Stimulated activated CD4-positive, alpha-beta T cell treated with anti-CD3 and anti-CD28 coated beads, Interleukin-15, amount 100 ng/mL, for 1 hour (primary cell): Measurements from ENCODE around the gene ITGBL1.

ENCODE experiments used
- DNase-seq, 2 donors: peaks; one replicate each; pipeline ENCODE4 v3.0.0-alpha.2; 2020; ENCODE audit warnings: low read depth in 1 of 2, low spot score in 1 of 2

The ITGBL1 gene

DNA sequence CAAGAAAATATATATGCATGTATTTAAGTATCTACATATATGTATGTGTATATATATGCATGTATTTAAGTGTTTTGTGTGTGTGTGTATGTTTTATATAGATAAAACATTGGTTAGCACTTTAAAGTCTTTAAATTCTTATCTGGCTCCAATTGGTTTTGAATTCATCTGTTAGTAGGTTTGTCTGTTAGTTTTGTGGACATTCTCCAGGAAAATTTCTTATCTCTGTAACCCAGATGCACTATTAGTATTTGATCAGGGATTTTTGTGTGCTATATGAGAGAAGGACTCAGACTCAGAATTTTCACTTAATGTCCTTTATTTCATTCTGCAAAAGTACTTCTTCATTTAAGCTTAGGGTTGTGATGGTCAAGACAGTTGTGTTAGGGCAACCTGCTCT is 103.1 kb downstream of the ITGBL1 start:
- DNase-seq = no peak

DNA sequence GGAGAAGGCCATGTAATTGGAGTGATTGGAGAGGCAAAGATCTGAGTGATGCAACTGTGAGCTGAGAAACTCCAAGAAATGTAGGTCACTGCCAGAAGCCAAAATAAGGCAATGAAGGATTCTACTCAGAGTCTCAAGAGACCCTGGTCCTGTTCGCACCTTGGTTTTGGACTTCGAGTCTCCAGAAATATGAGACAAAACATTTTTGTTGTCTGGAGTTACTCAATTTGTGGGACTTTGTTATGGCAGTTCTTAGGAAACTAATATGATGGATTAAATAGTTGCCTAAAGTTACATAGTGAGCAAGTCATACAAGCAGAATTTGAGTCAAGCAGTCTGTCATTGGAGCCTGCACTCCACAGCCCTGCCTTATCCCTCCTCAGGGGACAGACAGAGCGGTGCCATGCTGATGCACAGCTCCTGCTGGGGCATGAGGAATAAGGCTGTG is 104.2 kb downstream of the ITGBL1 start:
- no peak for DNase-seq

DNA sequence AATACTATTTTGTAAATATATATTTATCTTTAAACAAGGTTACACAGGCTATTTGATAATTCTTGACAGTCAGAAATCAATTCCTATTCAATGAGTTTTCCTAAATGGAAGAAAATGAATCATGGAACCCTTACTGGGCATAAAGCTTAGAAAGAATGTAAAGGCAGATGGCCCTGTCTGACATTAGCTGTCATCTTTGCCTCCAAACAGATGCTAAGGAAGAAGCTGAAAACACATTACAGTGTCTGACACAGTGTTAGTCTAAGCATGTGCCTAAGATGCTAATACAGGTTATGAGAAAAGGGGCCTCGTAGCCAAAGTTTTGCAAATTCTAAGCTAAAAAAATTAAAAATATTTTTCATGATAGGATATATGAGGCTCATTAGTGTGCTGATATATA is 112.8 kb downstream of the ITGBL1 start:
- no peak for DNase-seq

DNA sequence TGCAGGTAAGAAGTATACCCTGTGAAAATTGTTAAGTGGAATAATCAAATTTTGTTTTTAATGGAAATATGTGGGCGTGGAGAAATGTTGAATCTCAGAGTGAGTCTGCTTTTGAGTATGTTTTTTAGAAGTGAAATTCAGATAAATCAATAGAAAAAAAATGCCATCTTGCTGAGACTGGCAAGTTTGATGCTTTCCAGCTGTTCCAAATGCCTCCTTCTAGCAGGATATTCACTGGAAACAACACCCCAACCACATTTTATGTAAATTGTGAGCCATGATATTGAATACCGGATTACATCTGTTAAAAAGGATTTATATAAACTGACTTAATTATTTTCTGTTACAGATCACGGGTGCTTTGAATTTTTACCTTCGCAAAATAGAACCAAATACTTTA is 115.4 kb downstream of the ITGBL1 start:
- DNase-seq = no peak

DNA sequence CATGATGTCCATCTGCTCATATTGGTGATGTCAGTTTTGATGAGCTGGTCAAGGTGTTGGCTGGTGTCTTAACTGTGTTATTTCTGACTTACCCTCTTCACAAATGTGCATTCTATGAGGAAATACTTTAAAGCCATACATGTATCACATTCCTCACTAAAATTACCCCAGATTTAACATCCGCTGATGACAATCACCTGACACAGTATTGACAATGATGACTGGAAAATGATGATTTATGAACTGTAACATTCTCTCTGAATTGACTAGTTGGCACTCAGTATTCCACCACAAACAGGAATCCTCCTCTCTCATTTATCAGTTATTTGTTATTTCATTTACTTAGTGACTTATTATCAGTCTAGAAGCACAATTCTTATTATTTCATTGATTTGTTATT is 117.3 kb downstream of the ITGBL1 start:
- no peak for DNase-seq

DNA sequence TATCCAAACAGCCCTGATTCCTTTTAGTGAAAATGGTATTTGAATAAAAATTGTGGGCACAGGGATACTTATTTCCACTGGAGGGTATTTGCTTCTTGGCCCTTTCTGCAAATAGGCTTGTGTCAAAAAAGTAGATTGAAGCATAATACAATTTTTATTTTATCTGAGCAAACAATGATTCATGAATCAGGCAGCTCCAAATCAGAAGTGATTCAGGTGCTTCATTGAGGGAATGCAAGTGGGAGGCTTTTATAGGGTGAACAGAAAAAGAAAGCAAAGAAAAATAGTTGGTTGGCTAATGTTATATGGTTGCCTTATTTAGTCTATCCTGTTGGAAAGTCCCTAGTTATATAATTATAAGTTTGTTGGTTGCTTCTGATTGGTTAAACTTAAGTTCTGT is 117.9 kb downstream of the ITGBL1 start:
- DNase-seq = no peak

DNA sequence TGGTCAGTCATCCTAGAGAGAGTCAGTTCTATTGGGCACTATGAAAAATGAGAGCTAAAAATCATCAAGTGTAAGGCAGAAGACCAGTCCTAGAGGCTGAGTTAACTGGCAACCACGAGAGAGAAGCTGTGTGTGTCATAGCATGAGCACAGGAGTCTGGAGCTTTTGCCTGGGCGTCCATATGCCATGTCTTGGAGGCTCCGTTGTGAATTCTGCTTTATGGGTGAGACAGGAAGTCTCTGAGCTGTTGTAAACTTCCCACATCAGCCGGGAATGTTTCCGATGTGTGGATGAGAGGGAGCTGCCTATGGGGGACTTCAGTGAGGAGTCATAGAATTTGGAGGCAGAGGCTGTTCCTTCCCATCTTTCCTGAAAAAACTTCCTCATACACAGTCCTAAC is 120.0 kb downstream of the ITGBL1 start:
- DNase-seq = no peak

DNA sequence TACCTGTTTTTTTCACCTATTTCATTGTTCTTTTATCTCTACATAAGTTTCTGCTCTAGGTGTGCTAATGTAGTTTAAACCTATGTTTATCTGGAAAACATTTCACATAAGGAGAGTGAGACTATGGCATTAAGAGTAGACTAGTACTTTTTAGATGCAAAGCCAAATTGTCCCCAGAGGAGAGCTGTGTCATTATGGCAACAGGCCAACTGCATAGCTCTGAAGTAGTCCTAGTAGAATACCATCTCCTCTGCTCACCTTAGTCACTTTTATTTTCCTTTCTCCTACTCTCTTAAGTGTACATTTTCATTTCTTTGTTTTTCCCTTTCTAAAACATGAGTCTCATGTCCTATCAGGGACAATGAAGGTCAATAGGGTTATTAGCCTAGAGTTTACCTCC is 123.1 kb downstream of the ITGBL1 start:
- DNase-seq = no peak

DNA sequence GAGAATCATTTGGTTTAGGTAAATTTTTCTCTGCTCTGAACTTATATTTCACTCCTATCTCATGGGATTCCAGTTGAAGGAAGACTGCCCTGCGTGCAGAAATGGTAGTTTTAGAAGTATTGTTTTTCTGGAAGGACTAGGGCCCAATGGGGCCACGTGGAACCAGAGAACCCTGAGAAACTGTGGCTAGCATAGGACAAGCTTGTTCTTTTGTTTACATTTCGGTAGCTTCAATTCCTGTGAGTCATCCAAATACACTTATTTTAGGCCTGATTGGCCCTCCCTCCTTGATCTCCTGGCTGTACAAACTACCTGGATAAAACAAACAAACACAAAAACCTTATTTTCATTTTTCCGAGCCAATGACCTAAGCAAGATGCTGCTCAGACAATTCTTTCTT is 124.0 kb downstream of the ITGBL1 start:
- no peak for DNase-seq

DNA sequence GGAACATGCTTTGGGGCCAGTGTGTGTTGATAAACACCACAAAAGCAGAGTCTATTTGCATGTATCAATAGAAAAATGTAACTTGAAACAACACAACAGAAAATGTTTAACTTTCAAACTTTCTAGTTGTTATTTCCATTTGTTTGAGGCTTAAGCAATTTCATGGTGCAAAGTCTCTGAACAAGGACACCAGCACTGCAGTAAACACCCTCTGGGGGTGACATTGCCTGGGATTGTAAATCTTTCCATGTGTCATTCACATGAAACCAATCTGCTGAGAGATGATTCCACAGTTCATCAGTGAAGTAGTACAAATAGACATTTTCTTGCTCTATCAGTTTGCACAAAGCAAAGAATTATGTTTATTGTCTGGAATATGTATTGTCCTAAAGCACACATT is 124.5 kb downstream of the ITGBL1 start:
- no peak for DNase-seq

DNA sequence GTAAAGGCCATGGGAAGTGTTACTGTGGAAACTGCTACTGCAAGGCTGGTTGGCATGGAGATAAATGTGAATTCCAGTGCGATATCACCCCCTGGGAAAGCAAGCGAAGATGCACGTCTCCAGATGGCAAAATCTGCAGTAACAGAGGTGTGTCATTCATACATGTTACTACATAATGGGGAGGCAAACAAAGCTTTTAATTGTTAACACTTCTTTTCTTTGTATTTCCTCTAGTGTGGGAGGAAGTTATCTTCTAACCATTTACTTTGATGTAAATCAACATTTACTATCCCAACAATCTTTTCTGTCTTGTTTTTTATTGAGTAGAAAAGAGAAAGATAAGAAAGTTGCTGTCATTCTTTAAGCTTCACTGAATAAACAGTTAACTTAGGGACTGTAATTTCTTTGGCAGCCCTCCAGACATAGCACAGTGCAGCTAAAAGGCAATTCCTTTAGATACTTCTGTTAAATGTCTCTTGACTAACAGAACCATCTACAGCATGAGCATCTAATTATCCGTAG is 126.9 kb downstream of the ITGBL1 start:
- no peak for DNase-seq

DNA sequence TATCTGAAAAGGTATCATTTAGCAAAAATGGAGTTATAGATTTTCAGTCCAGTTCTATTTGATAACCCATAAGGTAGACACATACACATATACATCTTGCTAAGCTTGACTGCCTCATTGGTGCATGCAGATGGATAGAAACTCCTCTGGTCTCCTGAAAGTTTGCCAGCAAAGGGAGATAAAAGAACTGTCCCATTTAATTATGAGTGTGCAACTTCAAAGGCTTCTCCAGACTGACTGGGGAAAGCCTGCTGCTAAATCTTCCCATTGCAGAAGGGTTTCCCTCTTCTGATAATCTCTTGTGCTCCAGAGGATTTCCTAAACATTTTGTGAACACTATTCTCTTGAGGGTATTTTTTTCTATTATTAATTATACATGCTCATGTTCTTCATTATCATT is 131.9 kb downstream of the ITGBL1 start:
- DNase-seq = no peak

DNA sequence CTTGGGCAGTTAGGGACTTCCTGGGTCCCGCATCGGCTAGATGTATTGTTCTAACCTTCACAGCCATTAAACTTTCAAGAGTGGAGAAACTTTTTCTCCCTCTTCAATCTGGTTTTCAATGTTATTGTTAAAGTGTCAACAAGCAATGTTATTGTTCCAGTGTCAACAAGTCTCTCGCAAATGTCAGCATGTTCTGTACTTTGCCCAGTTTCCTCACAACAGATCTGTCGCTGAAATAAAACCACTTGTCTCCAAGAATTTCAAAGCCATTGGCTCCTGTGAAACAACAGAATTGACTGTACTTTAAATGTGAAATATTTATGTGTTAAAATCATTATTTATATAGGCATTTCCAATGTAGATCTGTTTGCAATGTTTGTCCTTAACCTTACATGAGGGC is 138.0 kb downstream of the ITGBL1 start:
- DNase-seq = no peak

DNA sequence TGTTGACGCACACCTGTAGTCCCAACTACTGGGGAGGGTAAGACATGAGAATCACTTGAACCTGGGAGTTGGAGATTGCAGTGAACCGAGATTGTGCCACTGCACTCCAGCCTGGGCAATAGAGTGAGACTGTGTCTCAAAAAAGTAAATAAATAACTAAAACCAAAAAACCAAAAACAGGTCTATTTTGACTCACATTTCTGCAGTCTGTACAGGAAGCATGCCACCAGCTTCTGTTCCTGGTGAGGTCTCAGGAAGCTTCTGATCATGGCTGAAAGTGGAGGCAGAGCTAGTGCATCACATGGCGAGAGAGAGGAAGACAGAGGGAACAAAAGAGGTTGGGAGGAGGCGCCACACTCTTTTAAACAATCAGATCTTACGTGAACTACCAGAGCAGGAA is 142.5 kb downstream of the ITGBL1 start:
- DNase-seq = no peak

DNA sequence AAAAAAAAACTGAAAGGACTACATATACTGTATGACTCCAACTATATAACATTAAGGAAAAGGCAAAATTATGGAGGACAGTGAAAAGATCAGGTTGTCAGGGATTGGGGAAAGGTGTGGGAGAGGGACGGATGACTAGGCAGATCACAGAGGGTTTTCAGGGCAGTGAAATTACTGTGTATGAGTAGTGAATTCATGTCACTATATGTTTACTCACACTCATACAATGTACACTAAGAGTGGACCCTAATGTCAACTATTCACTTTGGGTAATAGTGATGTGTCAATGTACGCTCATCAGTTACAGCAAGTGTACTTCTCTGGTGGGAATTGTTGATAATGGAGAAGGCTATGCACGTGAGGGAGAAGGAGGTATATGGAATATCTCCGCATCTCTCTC is 144.3 kb downstream of the ITGBL1 start:
- DNase-seq = no peak

DNA sequence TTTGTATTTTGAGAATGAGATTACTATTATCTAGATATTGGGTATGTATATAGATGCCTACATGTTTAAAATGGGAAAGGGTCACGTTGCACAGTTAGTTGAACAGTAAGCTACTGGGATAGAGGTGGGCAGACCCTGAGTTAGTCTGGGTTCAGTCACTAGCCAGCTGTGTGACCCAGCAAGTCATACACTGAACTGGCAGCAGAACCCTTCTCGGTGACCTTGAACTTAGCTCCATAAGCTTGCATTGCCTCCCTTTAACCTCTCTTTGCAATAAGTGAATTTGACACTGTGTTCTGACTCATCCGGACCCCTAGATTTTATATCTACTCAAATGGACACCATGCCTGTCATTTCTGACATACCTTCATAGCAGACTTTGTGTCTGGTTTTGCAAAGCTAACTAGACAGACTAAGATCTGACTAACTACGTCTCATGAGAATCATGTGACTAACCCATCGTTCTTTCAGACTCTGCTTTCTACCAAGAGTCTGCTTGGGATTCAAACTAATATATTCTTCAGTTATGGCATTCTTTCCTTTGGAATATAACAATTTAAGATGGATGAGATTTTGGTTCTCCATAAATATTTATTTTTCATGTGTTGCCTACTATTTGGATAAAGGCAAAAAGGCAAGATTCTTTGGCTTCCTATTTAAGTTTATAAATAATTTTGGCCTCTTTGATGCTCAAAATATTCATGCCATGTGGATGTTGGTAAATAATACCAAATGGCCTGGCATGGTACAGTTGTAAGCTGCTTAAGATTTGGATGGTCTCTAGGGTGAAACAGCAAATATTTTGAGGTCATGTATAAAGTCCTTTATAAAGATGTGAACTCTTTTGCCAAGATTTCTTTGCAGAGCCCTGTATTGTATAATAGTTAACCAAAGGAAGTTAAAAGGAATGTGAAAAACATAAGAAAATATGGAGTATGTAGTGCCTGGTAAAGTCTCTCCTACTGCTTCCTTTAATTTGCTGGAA is 159.3 kb downstream of the ITGBL1 start:
- no peak for DNase-seq

DNA sequence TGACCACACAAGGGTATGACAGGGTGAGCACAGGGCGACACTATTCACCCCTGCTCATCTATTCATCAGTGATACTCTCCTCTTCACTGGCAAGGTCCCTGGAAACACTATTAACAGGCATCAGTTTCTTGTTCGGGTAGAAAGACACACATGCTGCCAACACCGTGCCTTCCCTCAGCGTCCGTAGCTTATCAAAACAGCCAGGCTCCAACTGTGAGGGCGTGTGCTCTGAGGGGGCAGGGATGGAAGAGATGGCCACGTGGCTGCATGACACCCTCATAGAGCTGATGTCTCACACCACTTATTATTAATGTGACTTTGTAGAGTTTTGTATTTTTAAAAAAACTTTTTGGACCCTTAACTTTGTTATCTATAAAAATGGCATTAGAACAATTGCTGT is 160.3 kb downstream of the ITGBL1 start:
- no peak for DNase-seq

DNA sequence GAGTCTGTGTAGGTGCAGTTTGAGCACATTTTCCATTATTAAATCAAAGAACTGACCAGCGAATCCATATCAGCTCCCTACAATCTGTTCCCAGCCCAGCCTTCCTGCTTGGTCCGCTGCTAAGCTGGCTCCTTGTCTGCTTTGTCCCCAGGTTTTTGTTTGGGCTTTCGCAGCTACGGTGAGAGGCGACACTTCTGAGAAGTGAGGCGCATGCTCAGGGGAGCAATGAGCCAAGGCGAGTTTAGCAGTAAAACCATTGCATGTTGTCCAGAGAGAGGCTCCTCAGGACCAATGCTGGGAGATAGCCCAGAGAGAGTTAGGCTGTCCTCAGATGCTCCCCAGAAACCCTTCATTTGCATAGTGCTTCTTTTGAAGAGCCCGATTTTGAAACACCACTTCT is 162.0 kb downstream of the ITGBL1 start:
- no peak for DNase-seq

DNA sequence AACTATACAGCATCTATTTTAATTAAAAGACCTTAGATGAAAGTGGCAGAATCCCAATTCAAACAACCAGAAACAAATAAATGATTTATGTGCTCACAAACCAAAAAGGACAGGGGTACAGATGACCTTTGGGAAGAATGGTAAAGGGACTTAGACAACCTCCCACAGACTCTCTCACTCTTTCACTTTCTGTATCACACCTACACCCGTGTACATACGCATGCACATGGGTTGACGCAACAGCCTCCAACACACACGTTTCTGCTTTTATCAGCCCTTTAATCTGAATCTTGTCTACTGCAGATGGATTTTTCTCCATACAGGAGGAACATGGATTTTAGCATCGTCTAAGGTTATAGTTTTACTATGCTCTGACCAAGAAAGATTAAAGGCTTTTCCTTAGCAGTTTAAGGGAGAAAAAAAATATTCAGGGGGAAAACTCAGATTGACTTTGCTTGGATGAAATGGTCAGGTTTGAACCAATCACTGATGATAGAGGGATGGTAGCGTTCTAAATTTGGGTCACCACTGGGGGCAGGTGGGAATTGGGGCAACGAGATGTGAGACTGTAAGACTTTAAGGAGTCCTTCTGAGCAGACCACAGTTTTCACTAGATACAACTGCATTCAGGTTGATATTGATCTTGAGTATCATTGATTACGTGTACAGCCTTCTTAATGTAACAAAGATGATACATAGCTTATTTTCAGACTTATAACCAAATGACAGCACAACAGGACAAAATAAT is 166.1 kb downstream of the ITGBL1 start:
- DNase-seq = no peak

DNA sequence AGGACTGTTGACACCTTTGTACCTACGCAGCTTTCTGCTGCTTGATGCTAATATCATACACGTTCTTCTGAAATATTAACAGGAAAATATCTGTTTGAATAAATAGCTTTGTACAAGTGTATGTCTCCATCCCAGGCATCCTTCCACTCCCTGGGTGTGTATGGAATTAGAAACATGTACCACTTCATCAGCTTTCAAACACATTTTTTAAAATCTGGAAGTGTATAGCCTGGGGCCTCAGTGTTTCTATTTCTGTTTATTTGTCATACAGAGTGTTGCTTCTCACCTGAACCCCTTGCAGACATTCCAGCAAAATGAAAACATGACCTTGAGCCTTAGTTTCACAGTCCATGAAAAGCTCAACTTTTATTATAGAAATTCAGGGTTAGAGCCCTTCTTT is 168.6 kb downstream of the ITGBL1 start:
- DNase-seq = no peak

DNA sequence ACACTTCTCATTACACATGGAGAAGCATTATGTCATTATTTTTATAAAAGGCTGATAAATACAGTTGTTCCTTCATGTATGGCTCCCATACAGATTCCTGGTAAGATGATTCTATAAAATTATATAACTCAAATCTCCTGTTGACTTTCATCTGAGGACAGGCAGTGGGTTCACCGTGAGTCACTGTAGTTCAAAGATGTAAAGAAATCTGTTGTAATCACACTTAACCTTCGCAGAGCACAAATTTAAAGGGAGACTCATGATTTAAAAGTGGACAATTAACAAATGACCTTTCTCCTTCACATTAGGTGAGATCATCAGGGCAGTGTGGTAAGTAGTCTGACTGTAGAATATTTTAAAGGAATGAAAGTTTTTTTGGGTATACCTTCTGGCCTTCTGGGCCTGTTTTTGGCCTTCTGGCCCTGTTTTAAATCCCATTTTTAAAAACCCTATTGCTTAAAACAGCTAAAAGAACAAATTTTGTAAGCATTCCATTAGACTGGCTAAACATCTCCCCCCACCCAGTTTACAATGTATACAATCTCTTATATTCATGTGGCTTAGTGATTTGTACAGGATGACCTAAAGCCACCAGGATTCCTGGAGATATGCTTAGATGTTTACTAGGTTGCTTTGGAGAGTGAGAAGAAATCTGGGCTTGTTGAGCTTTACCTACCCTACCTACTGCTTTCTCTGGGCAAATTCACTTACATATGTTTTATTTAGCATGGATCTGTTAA is 171.2 kb downstream of the ITGBL1 start:
- no peak for DNase-seq
